IMR-90 (cell line): ENCODE measurements around the gene CYTH4. TPM values are rescaled to one million over a fixed set of nuclear protein-coding genes. Genes with fewer than 3 reads are reported as not detected.

Source experiments
- ATAC-seq: fragments of 200-7000 bp; cut with Tn5 transposase; 2 replicates; pipeline ENCODE4 v1.9.1; 2020; ENCODE audit warnings: low read depth, mild to moderate bottlenecking, moderate library complexity
- BruUV-seq: library from RNA; stranded (reverse); fragments of 400-500 nt; replicated peaks from 2 replicates; lab custom pipeline; 2021; lab: Mats Ljungman, UMichigan
- CTCF ChIA-PET: fragments of 300-600 bp; formaldehyde crosslinking; extraction: SDS; loops from one replicate; lab custom pipeline; 2021; ENCODE audit warnings: antibody characterized with exemption; lab: Yijun Ruan, JAX
- POLR2A ChIA-PET: fragments of 300-600 bp; sonication (Branson Sonifier 250); formaldehyde crosslinking; loops from one replicate; lab custom pipeline; 2022; ENCODE audit warnings: antibody characterized with exemption; ENCODE audit not compliant: unreplicated experiment; lab: Charles Lee
- DNase-seq: peaks from one replicate; pipeline ENCODE4 v3.0.0; 2013
- H2AFZ ChIP-seq: replicated peaks from 2 replicates; pipeline ENCODE3; 2013; ENCODE audit warnings: low read length, mild to moderate bottlenecking; ENCODE audit not compliant: poor library complexity
- H2AK5ac ChIP-seq: 2 replicates; pipeline ENCODE4 v1.6.1; 2013; ENCODE audit warnings: low read depth, low read length, inconsistent platforms
- H2AK9ac ChIP-seq: replicated peaks from 2 replicates; pipeline ENCODE3; 2013; ENCODE audit warnings: mild to moderate bottlenecking, low read depth, low read length, moderate library complexity; ENCODE audit not compliant: poor library complexity
- H2BK120ac ChIP-seq: 2 replicates; pipeline ENCODE4 v1.6.1; 2013; ENCODE audit warnings: low read depth, low read length, inconsistent platforms
- H2BK15ac ChIP-seq: 3 replicates; pipeline ENCODE4 v1.6.1; 2013; ENCODE audit warnings: low read depth, low read length, inconsistent platforms
- H2BK20ac ChIP-seq: 2 replicates; pipeline ENCODE4 v1.6.1; 2013; ENCODE audit warnings: low read depth, mild to moderate bottlenecking, inconsistent platforms, low read length, moderate library complexity
- H2BK5ac ChIP-seq: 2 replicates; pipeline ENCODE4 v1.6.1; 2013; ENCODE audit warnings: mild to moderate bottlenecking, low read depth, low read length, inconsistent platforms; ENCODE audit not compliant: poor library complexity, severe bottlenecking
- H3K14ac ChIP-seq: replicated peaks from 2 replicates; pipeline ENCODE4 v1.6.1; 2013; ENCODE audit warnings: low read depth, low read length, inconsistent platforms
- H3K18ac ChIP-seq: 2 replicates; pipeline ENCODE4 v1.6.1; 2013; ENCODE audit warnings: low read depth, low read length, control low read depth
- H3K23ac ChIP-seq: 2 replicates; pipeline ENCODE4 v1.6.1; 2013; ENCODE audit warnings: low read depth, low read length, inconsistent platforms
- H3K27ac ChIP-seq: 2 replicates; pipeline ENCODE4 v1.5.1; 2013; ENCODE audit warnings: mild to moderate bottlenecking, control low read depth, low read length; ENCODE audit not compliant: insufficient read depth
- H3K27me3 ChIP-seq: 2 replicates; pipeline ENCODE4 v1.6.1; 2013; ENCODE audit warnings: low read length; ENCODE audit not compliant: control insufficient read depth, insufficient read depth
- H3K36me3 ChIP-seq: 2 replicates; pipeline ENCODE4 v1.6.1; 2013; ENCODE audit warnings: low read length, mixed read lengths; ENCODE audit not compliant: control insufficient read depth, insufficient read depth
- H3K4ac ChIP-seq: 2 replicates; pipeline ENCODE4 v1.6.1; 2013; ENCODE audit warnings: low read depth, low read length, inconsistent platforms
- H3K4me1 ChIP-seq: 2 replicates; pipeline ENCODE4 v1.6.1; 2013; ENCODE audit warnings: low read length, mixed read lengths; ENCODE audit not compliant: control insufficient read depth, insufficient read depth
- H3K4me2 ChIP-seq: 2 replicates; pipeline ENCODE4 v1.6.1; 2013; ENCODE audit warnings: low read depth, mild to moderate bottlenecking, control low read depth, low read length, moderate library complexity
- H3K4me3 ChIP-seq: 2 replicates; pipeline ENCODE4 v1.5.1; 2013; ENCODE audit warnings: low read depth, mild to moderate bottlenecking, control low read depth, low read length, moderate library complexity; ENCODE audit not compliant: insufficient read depth
- H3K56ac ChIP-seq: 2 replicates; pipeline ENCODE4 v1.6.1; 2013; ENCODE audit warnings: low read length, inconsistent platforms; ENCODE audit not compliant: insufficient read depth; ENCODE audit errors: extremely low read depth
- H3K79me1 ChIP-seq, 2 experiments: 2 replicates each; pipeline ENCODE4 v1.6.1; 2013; ENCODE audit warnings: low read length in 2 of 2, inconsistent platforms in 1 of 2, low read depth in 1 of 2
- H3K9ac ChIP-seq: 2 replicates; pipeline ENCODE4 v1.6.1; 2013; ENCODE audit warnings: low read depth, low read length, control low read depth
- H3K9me1 ChIP-seq: 2 replicates; pipeline ENCODE4 v1.6.1; 2013; ENCODE audit warnings: low read length, inconsistent platforms; ENCODE audit not compliant: insufficient read depth
- H3K9me3 ChIP-seq: 2 replicates; pipeline ENCODE4 v1.6.1; 2013; ENCODE audit warnings: low read length; ENCODE audit not compliant: control insufficient read depth, insufficient read depth
- H4K20me1 ChIP-seq: 2 replicates; pipeline ENCODE4 v1.6.1; 2013; ENCODE audit warnings: low read length, inconsistent platforms; ENCODE audit not compliant: insufficient read depth
- H4K5ac ChIP-seq: 2 replicates; pipeline ENCODE4 v1.6.1; 2013; ENCODE audit warnings: mild to moderate bottlenecking, low read depth, low read length, control low read depth
- H4K8ac ChIP-seq, 2 experiments: 2 replicates each; pipeline ENCODE4 v1.6.1; 2013; ENCODE audit warnings: low read depth in 2 of 2, low read length in 2 of 2, control low read depth in 1 of 2, inconsistent platforms in 1 of 2
- H4K91ac ChIP-seq: 2 replicates; pipeline ENCODE4 v1.6.1; 2013; ENCODE audit warnings: low read depth, low read length, inconsistent platforms; ENCODE audit not compliant: insufficient read depth
- CEBPB ChIP-seq: IDR thresholded peaks from 2 replicates; pipeline ENCODE4 v1.6.1; 2012; ENCODE audit warnings: low read depth, low read length, improper control_type of control experiment
- CHD1 ChIP-seq: IDR thresholded peaks from 2 replicates; pipeline ENCODE4 v1.6.1; 2012; ENCODE audit warnings: low read depth, low read length, improper control_type of control experiment
- RFX5 ChIP-seq: IDR thresholded peaks from 2 replicates; pipeline ENCODE4 v1.8.0; 2012; ENCODE audit warnings: low read depth, mild to moderate bottlenecking, low read length, moderate library complexity
- WGBS, 2 experiments: methylation state at CpG; one replicate each; pipeline versions ENCODE4 v1.1.5 to v1.1.7; 2013; ENCODE audit warnings: missing lambda C conversion rate in 2 of 2; ENCODE audit not compliant: insufficient read length in 1 of 2; ENCODE audit errors: extremely low coverage in 2 of 2; 5-methylcytosine and 5-hydroxymethylcytosine counted together
- dilution Hi-C: fragments of 300-500 bp; cut with HindIII; formaldehyde crosslinking; loops from one replicate; pipeline ENCODE4 v1.14.3; 2018; ENCODE audit warnings: low sequenced_read_pairs; ENCODE audit not compliant: unreplicated experiment
- in situ Hi-C: fragments of 300-500 bp; cut with MboI; formaldehyde crosslinking; loops from 3 replicates; pipeline ENCODE4 v1.14.3; 2019; ENCODE audit warnings: low sequenced_read_pairs, inconsistent platforms, mixed read lengths
- intact Hi-C: fragments of 100-400 bp; cut with micrococcal nuclease; formaldehyde crosslinking; loops from 2 replicates; pipeline ENCODE4 v1.10.0; 2022
- polyA plus RNA-seq, 3 experiments: library from polyadenylated mRNA; depleted of rRNA; stranded (reverse); fragments of >200 nt; gene quantifications; 2 replicates each; pipeline ENCODE4 v1.2.3, GENCODE V29; 2012; ENCODE audit warnings: low replicate concordance in 1 of 3
- total RNA-seq: library from RNA; depleted of rRNA; stranded (reverse); fragments of >200 nt; gene quantifications from 2 replicates; pipeline ENCODE4 v1.2.3, GENCODE V29; 2012
- TF ChIP-seq, protein P1 (sequence below): fragments of 150-350 bp; IDR thresholded peaks from 2 replicates; pipeline ENCODE4 v1.6.1; 2017; ENCODE audit warnings: mild to moderate bottlenecking, antibody characterized with exemption, low read length, low read depth

CYTH4 gene
- total and polyA plus RNA-seq, 2 of the 4 experiments (the other 2 are of a cell fraction), result 0.36 to 0.55 TPM

DNA sequence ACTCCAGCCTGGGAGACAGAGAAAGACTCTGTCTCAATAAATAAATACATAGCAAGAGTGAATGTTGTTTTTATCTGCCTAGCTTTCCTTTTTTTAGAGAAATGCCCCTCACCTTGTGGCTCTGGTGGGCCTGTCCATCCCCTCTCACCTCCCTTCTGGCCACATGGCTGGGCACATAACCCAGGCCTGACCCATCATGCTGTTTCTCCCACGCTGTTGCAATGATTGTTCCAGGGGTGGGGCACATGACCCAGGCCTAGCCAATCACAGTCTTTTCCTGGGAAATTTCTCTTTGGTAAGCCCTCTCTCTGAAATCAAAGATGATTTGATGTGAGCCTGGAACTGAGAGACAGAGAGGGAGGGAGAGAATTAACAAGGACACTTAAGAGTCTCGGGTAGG lies 5.5 kb upstream of the CYTH4 start:
- H4K8ac ChIP-seq, result 0 out of 4 replicates have a peak overlapping the region, but pooled peaks of 1 of the 2 experiments have one; percentile 2
- no peak overlapping the region for H3K4me2 ChIP-seq
- H3K27me3 ChIP-seq, result no peaks in the 10 kb centered on the region
- H3K4ac ChIP-seq, result peak overlapping the region; percentile 38
- no peak overlapping the region for H3K9ac ChIP-seq
- TF ChIP-seq RFX5, result no peak
- TF ChIP-seq, protein P1, sequence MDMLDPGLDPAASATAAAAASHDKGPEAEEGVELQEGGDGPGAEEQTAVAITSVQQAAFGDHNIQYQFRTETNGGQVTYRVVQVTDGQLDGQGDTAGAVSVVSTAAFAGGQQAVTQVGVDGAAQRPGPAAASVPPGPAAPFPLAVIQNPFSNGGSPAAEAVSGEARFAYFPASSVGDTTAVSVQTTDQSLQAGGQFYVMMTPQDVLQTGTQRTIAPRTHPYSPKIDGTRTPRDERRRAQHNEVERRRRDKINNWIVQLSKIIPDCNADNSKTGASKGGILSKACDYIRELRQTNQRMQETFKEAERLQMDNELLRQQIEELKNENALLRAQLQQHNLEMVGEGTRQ, result peak; percentile 94
- TF ChIP-seq CHD1, result no peak
- peak; percentile 23; the same call in 1 of the 2 replicates for TF ChIP-seq CEBPB
- H3K23ac ChIP-seq, result no peak overlapping the region
- peak overlapping the region; percentile 46 for H2AFZ ChIP-seq
- no peaks in the 10 kb centered on the region for H3K36me3 ChIP-seq
- H2BK5ac ChIP-seq, result no peak overlapping the region
- ChIA-PET CTCF (no interaction called here), POLR2A (no interaction called here)
- no CpG with 5 or more reads among the region's 2 CpGs for WGBS, 2 experiments
- ATAC-seq (peak; percentile 18; the same call in 1 of the 2 replicates), DNase-seq (peak; percentile 15)
- dilution Hi-C loops (no loop called here), intact Hi-C loops (no loop called here), in situ Hi-C loops (no loop called here)
- H3K4me1 ChIP-seq, result peaks cover 5% of the 10 kb centered on the region
- H3K14ac ChIP-seq, result no peak overlapping the region
- no peak overlapping the region for H3K27ac ChIP-seq
- H2AK9ac ChIP-seq, result no peak overlapping the region
- H4K91ac ChIP-seq, result no peak overlapping the region
- H3K9me1 ChIP-seq, result peaks cover 17% of the 10 kb centered on the region
- H3K9me3 ChIP-seq, result peaks cover 5% of the 10 kb centered on the region
- H2BK120ac ChIP-seq, result no peak overlapping the region; the same call in 1 of the 2 replicates
- no peak overlapping the region for H4K5ac ChIP-seq
- no peak overlapping the region for H2AK5ac ChIP-seq
- no peak overlapping the region for H2BK15ac ChIP-seq
- H3K18ac ChIP-seq, result no peak overlapping the region
- H3K79me1 ChIP-seq, result no peaks in the 10 kb centered on the region
- H4K20me1 ChIP-seq, result no peaks in the 10 kb centered on the region
- H3K4me3 ChIP-seq, result no peak overlapping the region
- no peak overlapping the region for H2BK20ac ChIP-seq
- H3K56ac ChIP-seq, result no peak overlapping the region
- BruUV-seq, result no TSS peak
